RPMI7951 (cell line): ENCODE results near the gene TOP3A. TPM values are rescaled to one million over a fixed set of nuclear protein-coding genes. Genes with fewer than 3 reads are reported as not detected.
A peak's percentile ranks its signal among the peaks of the same experiment; 100 is the strongest.

Experiments
- DNase-seq: peaks from one replicate; pipeline ENCODE4 v3.0.0-alpha.2; 2012; ENCODE audit warnings: low read depth
- total RNA-seq: library from RNA; depleted of rRNA; stranded (reverse); fragments of >200 nt; shearing (Covaris generic); gene quantifications from 2 replicates; pipeline ENCODE4 v1.2.3, GENCODE V29; 2014

TOP3A gene
- total RNA-seq, 1 experiment from 2014 or later: 22.7 TPM

- DNase-seq: no peak
Measured at GRCh38 chr17:18253947-18254821, 60.6 kb downstream of the TOP3A start.

GRCh38 chr17:18253187-18253884 lies 61.5 kb downstream of the TOP3A start:
- no peak for DNase-seq

- DNase-seq: no peak
Measured at GRCh38 chr17:18252160-18252559, 62.6 kb downstream of the TOP3A start.

- no peak for DNase-seq
Measured at GRCh38 chr17:18251204-18251603, 63.6 kb downstream of the TOP3A start.

GRCh38 chr17:18250708-18251107 lies 64.1 kb downstream of the TOP3A start:
- DNase-seq: no peak

GRCh38 chr17:18250259-18250658 lies 64.5 kb downstream of the TOP3A start:
- DNase-seq: no peak

GRCh38 chr17:18248811-18249210 lies 66.0 kb downstream of the TOP3A start:
- DNase-seq: no peak

GRCh38 chr17:18248300-18248731 lies 66.5 kb downstream of the TOP3A start:
- peak; percentile 60 for DNase-seq

GRCh38 chr17:18247613-18248001 lies 67.2 kb downstream of the TOP3A start:
- no peak for DNase-seq

GRCh38 chr17:18246880-18247612 lies 67.7 kb downstream of the TOP3A start:
- no peak for DNase-seq

GRCh38 chr17:18246109-18246725 lies 68.6 kb downstream of the TOP3A start:
- DNase-seq: no peak

GRCh38 chr17:18245038-18245776 lies 69.6 kb downstream of the TOP3A start:
- DNase-seq: no peak

GRCh38 chr17:18241229-18241871 lies 73.4 kb downstream of the TOP3A start:
- DNase-seq: no peak

GRCh38 chr17:18240449-18240848 lies 74.3 kb downstream of the TOP3A start:
- no peak for DNase-seq

- DNase-seq: no peak
Measured at GRCh38 chr17:18238299-18238698, 76.5 kb downstream of the TOP3A start.

- no peak for DNase-seq
Measured at GRCh38 chr17:18237461-18237860, 77.3 kb downstream of the TOP3A start.

GRCh38 chr17:18236494-18236893 lies 78.3 kb downstream of the TOP3A start:
- no peak for DNase-seq

- DNase-seq: peak; percentile 86
Measured at GRCh38 chr17:18235743-18236256, 79.0 kb downstream of the TOP3A start.

- no peak for DNase-seq
Measured at GRCh38 chr17:18234853-18235380, 79.9 kb downstream of the TOP3A start.
